HG02870 (cell line): ENCODE measurements around the gene TRPC5OS.

Source experiments
- ATAC-seq: cut with Tn5 transposase; IDR thresholded peaks from one replicate; pipeline ENCODE4 v1.9.1; 2021; ENCODE audit warnings: mild to moderate bottlenecking, moderate library complexity; ENCODE audit not compliant: unreplicated experiment

Gene TRPC5OS

DNA sequence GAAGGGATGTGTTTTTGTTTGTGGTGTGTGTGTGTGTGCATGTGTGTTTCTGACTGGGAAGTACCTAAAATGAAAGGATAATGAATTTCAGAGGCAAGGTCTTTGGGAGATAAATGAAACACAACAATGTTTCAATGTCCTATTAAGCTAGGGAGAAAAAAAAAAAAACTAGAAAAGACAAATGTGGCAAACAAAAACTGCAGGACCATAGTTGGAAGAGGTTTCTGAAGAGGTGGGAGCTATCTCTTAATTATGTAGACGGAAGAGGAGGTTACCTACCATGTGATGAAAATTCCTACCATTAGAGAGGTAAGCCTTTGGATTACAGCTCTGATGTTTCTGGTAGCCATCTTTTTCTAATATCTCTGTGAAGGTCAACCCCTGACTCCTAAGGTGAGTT, at the start of gene TRPC5OS:
TRPC5OS (plus strand) TSS at position 301 of the 400 bp plus-strand sequence. CDS start 25,669 bp downstream, outside the sequence.
- ATAC-seq = no peak

DNA sequence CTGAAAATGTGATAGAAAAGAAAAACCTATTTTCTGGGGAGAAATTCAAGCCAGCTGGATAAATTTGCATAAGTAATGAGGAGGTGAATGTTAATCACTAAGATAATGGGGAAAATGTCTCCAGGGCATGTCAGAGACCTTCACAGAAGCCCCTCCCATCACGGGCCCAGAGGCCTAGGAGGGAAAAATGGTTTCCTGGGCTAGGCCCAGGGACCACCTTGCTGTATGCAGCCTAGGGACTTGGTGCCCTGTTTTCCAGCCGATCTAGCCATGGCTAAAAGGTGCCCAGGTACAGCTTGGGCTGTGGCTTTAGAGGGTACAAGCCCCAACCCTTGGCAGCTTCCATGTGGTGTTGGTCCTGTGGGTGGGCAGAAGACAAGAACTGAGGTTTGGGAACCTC, 46.6 kb upstream of the TRPC5OS start:
- ATAC-seq = no peak

DNA sequence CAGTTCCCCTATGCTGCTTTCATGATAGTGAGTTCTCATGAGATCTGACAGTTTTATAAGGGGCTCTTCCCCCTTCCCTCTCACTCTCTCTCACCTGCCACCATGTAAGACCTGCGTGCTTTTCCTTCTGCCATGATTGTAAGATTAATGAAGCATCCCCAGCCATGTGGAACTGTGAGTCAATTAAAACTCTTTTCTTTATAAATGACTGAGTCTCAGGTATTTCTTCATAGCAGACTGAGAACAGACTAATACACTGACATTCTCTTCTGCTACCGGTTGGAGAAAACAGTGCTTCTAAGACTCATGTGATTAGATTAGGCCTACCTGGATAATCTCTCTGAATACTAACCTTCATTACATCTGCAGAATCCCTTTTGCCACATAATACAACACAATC, 45.4 kb upstream of the TRPC5OS start:
- no peak for ATAC-seq

DNA sequence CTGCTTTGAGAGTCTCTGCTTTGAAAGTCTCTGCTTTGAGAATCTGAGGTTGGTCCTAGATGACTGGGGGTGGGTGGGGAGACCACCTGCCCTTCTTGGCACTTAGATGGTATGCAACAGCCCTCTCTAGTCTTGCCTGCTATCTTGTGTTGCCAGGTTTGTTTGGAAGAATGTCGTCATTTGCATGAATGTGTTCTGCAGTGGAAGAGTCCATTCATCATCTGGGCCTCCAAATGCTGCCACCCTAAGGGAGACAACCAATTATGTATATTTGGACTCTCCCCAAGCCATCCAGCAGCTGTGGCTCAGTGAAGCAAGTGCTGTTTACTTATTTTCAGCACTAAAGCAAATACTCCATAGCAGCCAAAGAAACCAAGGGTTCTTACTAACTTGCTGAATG, 44.6 kb upstream of the TRPC5OS start:
- no peak for ATAC-seq

DNA sequence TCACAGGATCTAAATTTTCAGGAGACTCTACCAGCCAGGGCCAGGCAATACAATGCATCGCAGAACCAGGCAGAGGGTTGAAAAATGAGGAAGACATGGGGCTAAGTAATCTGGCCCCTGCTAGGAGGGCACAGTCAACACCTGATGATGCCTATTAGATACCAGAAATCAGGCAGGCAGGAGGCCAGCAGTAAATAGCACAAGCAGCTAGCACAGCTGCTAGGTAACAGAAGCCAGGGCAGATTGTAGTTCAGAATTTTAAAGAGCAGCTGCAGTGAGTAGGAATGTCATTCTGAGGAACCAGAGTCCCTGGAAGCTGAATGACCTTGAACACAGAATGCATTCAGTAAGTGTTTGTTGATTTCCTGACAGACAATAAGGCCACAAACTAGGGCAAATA, 38.8 kb upstream of the TRPC5OS start:
- no peak for ATAC-seq

DNA sequence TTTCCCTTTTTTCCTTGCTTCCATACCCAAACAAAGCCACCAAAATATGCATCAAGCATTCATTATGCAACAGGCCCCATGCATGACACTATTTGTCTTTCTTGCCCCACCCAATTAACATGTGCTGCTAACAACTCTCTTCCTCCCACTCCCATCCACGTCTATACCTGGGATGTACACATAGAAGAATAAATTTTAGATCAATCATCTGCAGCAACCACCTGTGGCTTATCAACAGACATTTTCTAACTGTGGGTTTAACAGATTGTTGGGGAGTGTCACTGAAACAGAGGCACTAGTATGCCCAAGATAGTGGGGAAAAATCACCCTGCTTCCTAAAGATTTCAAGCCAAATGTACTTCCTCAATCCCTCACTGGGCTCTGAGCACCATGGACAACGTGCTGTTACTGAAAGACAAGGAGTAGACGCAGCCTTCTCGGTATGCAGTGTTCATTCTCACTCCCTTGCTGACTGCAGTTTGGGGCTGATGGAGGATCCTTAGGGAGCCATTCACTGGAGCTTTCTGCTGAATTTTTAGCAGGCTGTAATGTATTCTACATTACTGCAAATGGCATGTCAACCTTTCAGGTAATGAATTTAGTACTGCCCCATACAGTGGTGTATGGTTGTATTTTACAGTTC, 28.4 kb upstream of the TRPC5OS start:
- ATAC-seq = no peak

DNA sequence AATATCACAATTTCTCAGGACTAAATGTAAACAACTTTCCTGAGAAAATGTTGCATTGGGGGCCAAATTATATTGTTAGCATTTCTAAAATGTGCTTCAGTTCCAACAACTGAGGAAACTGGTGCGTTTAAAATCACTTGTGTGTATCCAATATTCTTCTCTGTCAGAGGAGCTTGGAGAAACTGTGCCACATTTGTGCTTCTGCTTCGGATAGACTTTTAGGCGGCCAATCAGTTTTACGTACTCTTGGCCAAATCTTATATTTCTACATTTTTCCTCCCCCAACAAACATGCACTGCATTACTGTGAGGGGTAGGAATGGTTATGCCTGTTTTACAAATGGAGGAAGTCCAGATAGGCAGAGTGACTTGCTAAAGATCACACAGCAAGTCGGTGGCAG, 27.4 kb upstream of the TRPC5OS start:
- no peak for ATAC-seq

DNA sequence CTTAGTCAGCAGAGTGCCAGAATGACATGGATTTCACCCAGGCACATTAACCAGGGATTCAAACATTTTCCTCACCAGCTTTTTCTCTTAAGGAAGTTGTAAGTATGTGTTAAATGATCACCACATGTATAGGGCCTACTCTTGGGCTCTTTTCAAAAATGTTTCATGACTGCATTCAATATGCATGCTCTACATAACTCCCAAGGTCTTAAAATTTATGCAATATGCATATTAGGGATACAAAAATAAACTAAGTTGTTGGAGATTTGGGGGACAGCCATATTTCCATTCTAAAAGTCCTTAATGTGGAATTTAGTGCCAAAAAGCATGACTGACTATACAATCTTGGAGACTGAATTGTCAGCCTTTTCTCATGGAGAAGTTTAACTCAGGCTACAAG, 25.0 kb upstream of the TRPC5OS start:
- ATAC-seq = no peak

DNA sequence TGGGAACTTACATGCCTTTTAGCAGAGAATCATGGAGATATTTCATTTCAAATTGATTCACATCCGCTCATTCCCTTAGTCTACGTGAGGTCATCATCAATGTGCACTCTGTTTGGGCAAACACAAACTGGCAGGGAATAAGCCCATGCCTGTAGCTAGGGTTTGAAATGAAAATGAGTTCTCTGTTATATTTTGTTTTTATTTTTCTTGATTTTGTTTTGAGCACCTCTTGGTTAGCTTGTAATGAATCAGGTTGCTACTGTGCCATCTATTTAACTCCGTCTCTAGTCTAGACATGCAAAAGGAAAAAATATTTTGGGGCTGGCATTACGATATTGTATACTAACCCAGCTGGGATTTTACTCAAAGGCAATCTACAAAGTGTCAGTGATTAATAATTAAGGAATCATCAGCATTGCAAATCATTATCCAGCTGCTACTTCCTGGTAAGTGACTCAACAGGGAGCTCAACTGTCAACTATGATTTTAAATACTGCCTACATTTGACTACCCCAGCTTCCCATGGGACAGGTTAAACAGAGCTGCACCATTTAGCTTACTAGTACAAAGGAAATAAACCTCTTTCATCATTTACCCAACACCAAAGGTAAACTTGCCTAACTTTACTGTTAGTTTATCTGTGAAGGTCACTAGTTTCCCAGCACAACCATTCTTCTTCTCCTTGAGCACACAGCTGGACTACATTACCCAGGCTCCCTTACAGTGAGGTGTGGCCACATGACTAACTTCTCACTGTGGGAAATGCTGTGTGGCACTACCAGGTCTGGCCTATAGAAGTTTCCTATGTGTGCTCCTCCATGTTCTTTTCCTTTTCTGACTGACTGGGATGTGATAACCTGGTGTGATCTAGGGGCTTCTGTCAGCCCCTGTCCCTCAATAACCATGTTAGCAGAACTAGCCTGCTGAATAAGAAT, 21.2 kb upstream of the TRPC5OS start:
- no peak for ATAC-seq

DNA sequence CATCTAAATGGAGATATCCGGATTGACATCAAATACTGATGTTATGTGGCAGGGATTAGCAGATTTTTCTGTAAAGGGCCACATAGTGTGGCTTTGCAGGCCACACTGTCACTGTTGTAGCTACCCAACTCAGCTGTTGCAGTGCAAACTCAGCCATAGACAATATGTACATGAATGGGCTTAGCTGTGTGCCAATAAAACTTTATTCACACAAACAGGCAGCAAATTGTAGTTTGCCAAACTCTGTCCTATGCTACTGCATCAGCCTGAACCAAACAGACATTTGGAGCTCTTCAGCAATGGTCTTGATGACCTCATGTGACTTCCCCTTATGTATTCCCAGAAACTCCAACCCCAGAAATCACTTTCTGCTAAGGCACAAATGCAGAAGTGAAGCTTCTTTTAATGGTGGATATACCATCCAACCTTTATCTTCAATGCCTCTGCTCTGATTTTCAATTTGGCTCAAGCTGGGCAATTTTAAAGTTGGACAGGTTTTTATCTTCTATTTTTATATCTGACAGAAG, 18.4 kb upstream of the TRPC5OS start:
- ATAC-seq = no peak

DNA sequence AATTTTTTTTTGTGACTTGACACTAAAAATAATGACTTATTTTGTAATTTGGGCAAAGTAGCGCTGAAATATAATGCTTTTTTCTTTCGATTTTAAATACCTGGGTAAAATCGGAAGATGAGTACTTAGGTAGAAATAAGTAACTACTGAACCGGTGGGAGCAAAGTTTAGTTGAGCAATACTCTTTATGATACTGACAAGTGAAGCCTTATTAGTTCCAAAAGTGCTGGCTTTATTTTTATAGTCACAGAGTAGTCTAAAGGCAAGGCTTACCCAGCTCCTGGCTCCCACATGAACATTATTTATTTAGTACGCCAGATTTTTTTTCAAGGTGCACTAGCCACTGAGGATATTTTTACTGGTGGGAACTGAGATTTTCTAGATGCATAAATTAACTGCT, 14.4 kb upstream of the TRPC5OS start:
- no peak for ATAC-seq

DNA sequence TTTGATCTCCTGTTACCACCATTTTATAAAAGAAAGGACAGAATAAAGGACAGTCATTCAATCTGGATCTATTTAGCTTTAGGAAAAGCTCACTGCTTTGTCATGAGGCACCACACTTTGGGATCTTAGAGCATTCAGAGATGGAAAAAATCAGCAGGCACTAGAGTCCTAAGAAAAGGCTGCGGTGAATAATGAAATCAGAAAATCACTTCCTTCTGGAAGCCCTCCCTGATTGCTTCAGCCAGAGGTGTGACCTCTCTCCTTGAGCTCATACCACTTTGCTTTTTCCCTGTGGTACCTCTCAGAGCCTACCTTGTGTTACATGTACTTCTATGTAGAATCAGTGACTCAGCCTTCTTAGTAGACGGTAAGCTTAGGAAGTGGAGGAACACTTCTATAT, 8.7 kb upstream of the TRPC5OS start:
- ATAC-seq = no peak

DNA sequence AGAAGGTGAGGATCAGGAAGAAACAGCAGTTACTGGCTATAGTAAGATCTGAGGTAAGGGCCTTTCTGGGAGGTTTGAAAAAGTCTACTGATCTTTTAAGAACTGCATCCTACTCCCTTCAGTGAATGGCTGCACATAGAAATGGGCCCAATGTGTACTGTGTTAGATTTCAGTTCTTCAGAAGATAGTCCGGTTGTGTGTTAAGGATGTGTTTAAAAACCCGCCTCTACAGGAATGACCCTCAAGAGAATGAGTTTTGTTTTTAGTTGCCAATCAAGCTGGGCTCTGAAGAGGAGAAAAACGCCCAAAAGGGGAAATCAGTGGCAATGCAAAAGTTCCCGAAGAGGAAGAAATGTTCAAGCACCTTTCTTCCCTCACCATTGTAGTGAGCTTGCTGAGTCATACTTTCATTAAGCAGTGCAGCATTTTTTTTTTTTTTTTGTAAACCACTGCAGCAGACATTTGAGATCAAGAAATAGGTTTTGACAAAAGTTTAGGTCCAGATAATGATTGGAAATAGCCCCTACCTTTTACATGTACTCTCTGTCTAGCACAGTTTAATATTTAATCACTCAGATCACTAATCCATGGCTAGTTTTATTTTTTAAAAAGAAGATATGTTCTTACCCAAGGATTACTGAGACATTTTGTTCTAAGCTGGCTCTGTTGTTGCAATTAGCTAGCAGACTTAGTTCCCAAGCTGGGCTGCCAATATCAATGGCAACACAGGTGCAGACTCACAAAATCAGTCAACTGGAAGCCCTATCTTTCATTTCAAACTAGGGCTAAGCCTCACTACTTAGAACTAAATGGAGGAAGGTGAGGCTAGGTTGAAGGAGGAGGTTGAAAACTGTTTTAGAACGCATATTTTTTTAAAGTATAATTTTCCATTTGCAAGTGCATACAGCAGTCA, 7.0 kb upstream of the TRPC5OS start:
- ATAC-seq = peak; percentile 68

DNA sequence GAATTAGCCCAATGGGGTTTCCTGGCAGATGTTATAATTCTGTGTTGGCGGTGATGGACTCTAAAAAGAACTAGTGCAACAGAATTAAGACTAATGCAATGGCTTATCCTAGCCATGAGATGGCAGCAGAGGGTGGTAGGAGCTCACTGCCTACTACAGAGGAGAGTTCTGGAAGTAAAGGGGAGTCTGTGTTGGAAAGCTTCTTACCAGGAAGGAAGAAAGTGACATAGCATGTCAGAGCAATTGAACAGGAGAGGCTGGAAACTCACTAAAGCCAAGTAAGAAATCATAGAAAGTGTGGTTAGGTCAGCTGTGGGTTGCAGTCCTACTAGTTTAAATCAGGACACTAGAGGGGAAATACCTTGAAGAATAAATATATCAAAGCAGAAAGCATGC, 6.3 kb upstream of the TRPC5OS start:
- ATAC-seq = peak; percentile 55

DNA sequence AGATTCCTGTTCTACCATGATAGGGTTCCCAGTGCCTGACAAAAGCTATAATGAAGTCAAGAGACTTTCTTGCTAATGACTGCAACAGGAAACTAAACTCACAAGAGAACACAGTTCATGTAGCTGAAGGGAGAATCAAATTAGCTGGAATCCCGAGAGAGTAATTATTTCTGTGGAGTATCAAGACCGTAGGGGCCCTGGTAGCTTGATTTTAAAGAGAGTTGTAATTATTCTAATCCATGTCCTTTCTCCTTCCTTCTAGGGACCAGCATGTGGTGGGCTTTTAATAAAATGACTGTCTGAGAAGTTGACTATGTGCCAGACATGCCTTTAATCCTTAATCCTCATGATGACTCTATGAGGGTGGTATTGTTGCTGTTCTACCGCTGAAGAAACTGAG, 1.7 kb upstream of the TRPC5OS start:
- ATAC-seq = no peak

DNA sequence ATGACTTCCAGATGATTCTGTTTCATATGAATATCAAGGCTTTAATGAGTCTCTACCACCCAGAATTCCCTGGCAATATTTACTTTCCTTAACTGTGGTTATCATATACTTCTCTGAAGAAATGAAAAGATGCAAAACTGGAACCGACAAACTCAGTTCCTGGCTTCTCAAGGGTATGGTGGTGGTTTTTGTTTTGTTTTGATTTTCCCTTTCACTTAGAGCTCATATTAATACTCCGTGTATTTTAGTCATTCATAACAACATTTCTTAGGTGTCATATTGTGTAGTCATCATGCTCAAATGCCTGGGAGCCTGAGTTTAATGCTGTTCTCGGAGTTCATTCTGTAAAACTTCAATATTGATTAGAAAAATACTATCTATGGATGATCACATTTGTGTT, 665 bp downstream of the TRPC5OS start:
- ATAC-seq = no peak

DNA sequence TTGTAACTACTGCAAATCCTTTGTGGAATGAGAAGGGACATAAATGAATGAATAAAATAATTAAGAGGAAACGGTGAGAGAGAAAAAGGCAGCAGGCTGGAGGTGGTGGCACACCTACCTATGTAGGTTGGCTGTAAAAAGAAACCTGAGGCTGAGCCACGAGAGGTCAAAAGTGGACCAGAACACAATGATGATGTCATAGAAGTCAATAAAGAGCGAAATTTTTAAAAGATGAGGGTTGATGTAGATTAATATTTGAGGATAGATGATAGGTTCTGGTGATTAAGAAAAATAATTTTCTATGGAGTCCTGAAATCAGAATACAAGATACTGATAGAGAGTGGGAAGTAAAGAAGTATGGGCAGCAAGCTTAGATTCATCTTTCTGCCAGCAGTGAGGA, 1.7 kb downstream of the TRPC5OS start:
- ATAC-seq = no peak

DNA sequence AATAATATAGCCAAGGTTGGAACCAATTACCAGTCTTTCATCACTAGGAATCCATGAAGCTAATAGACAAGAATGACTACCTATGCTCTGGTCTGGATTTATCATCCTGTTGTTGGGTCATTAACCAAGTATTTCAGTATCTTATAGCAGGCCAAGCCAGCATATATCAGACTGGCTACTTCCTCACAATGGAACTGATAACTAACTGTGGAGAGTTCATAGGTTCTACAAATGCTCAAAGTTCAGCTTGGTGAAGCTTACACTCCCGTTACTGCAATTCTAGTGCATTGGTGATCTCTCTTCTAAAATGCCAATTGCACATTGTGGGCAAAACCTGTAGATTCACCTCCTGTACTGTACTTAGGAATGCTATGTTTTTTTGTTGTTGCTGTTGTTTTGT, 4.8 kb downstream of the TRPC5OS start:
- no peak for ATAC-seq

DNA sequence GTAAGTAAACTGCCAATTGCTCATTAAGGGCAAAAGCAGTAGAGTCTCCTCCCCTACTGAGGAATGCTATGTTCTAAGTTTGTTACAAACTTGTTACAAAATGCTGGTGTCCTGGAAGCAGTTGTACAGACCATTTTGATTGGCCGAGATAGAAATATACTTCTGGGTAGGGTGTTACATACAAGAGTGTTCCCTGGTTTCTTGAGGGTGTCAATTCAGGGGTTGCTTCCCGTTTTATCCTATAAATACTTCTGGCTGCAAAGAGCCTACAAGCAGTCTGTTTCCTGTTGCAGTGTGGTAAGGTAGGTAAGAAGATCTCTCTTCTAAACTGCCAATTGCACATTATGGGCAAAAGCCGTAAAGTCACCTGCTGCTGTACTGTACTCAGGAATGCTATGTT, 5.7 kb downstream of the TRPC5OS start:
- ATAC-seq = no peak

DNA sequence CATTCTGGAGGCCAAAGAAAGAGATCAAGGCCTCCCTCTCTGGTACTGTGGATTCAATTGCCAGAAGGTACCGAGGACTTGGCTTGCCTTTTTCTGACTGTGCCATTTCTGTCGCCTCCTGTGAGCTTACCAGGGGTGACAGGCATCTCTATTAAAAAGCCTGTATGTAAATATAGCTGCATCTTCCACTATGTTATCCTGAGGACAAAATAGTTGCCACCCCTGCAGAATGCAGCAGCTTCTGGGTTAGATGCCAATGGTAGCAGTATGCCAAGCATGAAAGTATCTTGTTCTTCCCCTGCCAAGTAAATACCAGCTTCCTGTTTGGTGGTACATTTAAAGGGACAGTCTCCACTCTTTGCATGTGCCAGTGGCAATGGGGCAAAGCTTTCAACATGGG, 10.7 kb downstream of the TRPC5OS start:
- ATAC-seq = no peak

DNA sequence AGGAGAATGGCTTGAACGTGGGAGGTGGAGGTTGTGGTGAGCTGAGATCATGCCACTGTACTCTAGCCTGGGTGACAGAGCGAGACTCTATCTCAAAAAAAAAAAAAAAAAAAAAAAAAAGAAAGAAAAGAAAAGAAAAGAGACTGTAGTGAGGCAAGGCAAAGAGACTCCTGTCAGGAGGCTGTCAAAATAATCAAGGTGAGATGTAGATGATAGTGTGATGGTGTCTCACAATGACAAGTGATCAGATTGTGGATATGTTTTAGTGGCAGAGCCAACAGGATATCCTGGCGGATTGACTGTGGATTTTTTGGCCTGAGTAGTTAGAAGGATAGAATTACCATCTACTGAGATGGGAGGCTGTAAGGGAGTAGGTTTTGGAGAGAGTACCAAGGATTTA, 12.6 kb downstream of the TRPC5OS start:
- no peak for ATAC-seq
